ENCODE results near the gene CMTM8.
"Not testable (repeated sequence)": the region's sequence is repeated elsewhere in the genome, so short reads cannot be mapped to it uniquely, and the experiment has no call there.

CMTM8 gene, protein sequence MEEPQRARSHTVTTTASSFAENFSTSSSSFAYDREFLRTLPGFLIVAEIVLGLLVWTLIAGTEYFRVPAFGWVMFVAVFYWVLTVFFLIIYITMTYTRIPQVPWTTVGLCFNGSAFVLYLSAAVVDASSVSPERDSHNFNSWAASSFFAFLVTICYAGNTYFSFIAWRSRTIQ

DNA sequence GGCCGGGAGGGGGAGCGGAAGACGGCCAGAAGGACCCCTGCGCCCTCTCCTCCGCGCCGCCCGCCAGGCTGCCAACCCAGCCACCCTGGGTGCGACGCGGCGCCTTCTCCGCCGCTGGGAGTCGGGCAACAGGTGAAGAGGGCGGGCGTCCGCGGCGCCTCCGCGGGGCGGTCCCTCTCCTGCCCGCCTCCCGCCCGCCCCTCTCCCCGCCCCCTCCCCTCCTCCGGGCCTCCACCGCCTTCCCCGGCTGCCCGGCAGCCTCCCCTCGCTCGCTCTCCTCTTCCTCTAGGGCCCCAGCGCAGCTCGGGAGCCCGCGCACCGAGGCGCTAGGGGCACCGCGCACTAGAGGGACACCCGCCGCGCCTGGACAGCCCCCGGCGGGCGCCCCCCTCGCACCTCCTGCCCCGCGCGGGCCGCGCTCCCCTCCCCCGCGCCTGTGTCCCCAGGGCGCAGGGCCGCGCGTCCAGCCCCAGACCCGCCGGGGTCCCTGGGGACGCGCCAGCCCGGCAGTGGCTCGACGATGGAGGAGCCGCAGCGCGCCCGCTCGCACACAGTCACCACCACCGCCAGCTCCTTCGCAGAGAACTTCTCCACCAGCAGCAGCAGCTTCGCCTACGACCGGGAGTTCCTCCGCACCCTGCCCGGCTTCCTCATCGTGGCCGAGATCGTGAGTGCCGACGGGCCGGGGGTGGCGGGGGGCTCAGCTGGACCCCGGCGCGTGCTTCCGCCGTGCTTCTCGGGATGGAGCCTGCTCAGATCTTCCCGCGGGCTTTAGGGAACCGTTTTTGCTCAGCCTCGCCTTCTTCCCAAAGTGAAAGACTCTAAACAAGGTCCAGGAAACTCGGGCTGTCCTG, at the start of gene CMTM8:
Gene CMTM8 (plus strand): TSS at position 228 of the 854 bp plus-strand sequence. CDS start 293 bp downstream, at position 521.
- no peak for DNase-seq

DNA sequence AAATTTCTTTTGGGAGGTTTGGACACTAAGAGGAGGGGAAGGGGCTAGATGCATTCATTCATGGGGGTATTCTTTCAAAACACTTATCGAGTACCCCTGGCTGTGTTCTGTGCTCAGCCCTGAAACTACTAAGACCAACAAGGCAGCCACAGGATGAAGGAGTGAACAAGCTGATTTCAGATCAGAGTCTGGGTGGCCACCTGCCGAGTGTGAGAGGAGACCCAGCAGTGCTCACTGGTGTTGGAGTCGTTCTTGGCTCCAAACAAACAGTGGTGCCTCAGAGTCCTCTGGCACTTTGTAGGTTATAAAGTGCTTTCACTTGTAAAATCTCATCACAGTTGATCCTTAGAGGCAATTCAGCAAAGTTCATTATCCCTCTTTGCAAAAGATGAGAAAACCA, 48.8 kb upstream of the CMTM8 start:
- DNase-seq: no peak

DNA sequence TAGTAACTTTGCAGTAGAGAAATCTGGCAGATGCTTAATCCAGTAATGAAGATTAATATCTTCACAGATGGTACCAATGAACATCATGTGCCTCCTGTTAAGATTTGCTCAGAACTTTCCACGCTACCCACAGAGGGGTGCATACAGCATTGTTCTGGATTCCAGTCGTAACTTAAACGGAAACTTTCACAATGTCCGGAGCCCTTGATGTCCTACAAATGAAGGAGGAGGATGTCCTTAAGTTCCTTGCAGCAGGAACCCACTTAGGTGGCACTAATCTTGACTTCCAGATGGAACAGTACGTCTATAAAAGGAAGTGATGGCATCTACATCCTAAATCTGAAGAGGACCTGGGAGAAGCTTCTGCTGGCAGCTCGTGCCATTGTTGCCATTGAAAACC, 47.9 kb upstream of the CMTM8 start:
- not testable (repeated sequence) for DNase-seq

DNA sequence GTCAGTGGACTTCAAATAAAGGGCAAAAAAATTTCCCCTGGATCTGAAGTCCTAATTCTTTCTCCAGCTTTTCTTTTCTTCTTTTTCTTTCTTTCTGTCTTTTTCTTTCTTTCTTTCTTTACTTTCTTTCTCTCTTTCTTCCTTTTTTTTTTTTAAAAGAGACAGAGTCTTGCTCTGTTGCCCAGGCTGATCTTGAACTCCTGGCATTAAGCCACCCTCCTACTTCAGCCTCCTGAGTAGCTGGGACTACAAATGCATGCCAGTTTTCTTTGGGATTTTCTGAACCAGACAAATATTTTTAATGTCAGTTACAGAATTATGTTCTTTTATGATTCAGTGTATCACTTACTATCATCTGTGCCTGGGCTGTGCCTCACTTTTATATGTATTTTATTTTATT, 45.4 kb upstream of the CMTM8 start:
- no peak for DNase-seq

DNA sequence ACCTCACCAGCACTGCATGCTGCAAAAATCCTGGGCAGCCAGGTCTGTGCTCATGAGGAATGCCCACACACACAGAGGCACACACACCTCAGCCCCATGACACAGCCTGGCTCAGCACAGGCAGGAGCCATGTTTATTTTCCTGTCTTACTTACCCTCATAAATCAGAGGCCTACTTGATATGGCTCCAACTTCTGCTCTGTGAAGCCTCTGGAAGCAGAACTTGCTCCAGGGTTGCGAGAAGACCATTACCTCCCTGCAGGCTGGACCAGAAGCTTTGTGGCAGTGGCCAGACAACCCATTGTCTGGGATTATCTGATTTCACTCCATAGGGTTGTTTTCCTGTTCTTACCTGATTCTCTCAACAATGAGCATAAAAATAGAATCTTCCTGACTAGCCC, 43.8 kb upstream of the CMTM8 start:
- no peak for DNase-seq

DNA sequence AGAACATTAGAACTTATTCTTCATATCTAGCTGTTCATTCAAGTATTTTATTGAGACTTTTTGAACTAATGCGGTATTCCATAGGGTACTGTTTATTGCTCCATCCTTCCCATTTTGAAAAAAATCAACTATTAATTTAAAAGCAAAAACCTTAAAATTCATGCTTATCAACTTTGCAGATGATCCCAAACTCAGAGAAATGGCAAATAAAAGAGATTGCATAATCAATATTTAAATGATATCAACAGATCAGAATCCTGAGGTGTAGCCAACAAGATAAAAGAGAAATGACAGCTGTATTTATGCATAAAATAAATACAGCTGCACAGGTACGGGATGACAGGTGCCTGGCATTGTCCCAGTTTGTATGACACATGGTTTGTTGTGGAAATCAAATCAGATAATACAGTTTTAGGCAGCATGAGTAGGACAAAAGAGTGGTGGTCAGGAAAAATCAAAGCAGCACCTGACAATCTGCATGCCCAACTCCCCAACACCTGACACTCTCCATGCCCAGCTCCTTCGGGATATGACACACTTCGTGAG, 42.4 kb upstream of the CMTM8 start:
- no peak for DNase-seq

DNA sequence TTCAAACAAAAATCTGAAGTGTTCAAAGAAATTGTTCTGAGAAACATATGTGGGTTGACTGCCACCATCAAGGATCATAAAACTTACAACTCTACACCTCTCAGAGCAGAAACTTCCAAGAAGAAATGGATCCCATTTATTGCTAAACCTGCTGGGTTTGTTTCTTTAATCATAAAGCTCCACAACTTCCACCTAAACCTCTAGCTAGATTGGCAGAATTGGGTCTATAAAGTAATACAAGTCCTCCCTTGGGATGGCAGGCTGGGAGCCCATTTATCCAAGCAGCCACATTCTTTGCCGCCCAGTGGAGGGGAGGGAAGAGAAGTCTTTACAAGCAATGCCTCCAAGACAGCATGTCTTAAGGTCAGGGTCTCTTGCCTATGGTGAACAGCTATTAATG, 40.5 kb upstream of the CMTM8 start:
- DNase-seq: no peak

DNA sequence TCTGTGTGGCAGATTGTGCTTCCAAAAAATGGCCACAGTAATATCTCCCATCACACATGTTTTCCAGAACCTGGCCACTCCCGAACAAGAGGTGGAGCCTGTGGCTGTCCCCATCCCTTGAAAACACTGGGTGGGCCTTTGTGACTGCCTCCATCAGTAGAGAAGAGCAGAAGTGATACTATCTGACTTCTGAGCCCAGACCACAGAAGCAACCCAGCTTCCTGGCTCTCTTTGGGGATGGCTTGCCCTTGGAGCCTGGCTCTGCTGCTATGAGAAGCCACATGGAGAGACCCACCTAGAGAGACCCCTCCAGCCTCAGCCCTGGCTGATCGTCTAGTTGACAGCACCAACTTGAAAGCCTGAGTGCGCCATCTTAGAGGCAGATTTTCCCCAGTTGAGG, 39.8 kb upstream of the CMTM8 start:
- DNase-seq: no peak

DNA sequence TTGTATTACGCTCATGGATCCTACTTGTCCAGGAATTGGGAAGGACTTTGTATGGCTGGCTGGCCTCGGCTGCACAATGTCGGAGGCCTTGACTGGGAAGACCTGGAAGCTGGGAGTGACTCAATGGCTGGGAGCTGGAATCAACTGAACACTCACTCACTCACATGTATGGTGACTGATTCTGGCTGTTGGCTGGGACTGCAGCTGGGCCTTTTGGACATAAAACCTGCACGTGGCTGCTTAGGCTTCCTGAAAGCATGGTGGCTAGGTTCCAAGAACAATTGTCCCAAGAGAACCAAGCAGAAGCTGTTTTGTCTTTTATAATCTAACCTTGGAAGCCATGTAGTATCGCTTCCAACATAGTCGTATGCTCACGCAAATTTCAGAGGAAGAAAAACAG, 38.0 kb upstream of the CMTM8 start:
- no peak for DNase-seq

DNA sequence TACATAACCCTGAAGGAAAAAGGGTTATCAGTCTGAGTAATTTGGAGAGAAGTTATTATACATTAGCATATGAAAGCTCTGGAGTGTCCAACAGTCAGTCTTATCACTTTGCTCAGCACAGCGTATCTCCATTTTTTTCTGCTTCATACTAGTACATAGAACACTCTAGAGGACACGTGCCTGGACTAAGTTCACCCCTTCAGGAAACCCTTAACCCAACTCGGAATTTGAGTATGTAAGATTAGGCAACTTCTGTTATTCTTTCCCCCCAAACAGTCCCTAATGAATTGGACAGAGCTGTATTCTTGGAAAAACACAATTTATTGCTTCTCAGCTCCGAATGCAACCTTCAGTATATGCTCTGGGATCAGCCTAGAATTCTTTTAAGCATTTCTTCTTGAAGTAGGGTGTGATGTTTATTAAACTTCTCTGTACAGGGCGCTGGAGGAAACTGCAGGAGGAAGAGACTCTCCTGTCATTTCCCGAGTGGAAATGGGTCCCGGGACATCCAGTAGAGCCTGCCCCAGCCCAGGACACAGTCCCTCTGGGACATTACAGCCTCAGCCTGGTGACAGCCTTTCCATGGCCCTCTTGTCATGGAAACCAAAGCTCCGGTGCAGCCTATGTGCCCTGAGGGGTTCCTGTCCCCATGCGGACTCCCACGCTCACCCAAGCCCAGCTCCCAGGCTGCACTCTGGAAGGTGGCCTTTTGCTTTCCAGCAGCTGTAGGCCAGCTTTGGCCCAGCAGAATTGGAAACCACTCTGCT, 37.3 kb upstream of the CMTM8 start:
- DNase-seq: no peak

DNA sequence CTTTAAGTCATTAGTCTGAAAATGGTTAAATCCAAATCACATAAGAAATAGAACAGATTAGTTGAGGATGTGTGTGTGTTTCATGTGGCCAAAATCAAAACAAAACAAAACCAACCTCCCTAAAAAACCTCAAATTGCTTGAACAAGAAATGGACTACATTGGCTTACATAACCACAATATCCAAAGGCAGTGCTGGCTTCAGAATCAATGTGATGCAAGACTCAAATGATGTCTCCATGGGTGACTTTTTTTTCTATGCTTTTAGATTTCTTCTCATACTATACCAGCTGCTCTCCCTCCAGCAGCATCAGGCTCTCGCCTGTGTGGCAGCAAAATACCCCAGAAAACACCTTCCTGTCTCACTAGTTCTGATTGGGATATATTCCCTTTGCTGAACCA, 36.0 kb upstream of the CMTM8 start:
- no peak for DNase-seq

DNA sequence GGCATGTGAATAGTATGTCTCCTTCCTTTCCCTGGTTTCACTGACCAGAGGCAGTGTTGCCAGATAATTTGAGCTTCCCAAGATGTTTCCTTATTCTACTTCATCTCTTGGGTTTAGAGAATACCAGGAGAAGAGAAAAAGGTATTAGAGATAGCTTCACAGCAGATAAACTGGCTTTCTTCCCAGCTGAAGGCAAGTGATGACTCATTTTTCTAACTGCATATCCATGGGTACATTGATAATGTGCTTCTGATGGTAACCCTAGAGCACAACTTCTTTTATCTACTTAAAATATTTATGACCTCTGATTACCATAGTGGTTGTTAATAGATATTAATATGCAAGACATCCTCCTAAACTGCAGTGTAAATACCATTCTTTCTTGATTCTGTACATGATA, 34.6 kb upstream of the CMTM8 start:
- DNase-seq: no peak

DNA sequence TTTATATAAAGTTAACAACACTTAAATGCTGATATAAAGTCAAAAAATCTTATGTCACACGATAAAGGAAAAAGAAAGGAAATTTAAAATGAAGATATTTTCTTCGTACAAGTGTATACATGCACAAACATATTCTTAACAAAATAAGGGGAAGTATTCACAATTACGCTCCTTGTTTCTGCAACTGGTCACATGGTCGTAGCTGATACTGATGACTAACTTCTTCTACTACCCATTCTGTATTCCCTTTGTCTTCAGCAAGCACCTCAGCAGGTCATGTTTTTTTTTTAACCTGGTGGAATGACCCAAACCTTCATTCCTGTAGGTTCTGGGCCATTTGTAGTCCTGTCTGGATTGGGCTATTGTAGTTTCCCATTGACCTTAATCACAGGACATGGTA, 30.0 kb upstream of the CMTM8 start:
- no peak for DNase-seq

DNA sequence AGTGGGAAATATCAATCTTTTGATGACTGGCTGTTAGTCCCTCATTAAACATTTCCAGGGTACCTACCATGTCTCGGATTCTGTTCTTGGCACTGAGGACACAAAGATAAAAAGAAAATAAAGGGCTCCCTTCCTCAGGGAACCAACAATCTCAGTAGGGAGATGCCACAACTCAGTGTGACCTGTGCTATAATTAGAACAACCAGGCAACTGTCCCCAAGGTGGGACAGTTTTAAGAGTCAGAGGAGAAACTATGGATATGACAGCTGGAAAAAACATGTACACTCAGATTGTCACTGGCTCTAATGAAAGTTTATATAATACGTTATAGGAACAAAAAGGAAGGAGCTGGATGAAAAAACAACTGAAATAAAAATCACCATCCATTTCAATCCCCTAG, 23.3 kb upstream of the CMTM8 start:
- DNase-seq: no peak

DNA sequence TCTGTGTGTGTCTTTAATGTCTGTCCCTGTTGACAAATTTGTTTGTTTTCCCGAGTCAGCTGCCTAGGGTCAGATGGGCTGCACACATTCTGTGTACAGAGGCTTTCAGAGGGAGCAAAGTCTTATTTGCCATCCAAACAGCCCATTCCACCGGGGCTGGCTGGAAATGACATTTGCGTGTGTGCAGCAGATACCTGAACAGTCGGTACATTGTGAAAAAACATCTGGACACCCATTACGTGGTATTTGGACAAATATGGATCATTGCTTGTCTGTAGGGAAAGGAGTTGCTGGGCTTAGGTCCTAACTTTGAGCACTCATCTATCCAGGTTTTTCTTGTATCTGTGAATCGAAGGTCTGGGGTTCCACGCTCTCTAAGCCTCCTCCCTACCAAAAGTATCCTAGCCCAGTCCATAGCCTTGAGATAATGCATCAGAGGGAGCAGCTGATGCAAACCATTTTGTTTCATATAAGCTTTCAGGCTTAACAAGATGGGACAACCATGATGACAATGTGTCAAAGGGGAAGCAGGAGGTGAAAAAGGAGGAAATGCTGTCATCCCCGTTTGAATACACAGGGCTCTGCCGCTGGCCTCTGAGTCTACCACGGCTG, 22.2 kb upstream of the CMTM8 start:
- no peak for DNase-seq

DNA sequence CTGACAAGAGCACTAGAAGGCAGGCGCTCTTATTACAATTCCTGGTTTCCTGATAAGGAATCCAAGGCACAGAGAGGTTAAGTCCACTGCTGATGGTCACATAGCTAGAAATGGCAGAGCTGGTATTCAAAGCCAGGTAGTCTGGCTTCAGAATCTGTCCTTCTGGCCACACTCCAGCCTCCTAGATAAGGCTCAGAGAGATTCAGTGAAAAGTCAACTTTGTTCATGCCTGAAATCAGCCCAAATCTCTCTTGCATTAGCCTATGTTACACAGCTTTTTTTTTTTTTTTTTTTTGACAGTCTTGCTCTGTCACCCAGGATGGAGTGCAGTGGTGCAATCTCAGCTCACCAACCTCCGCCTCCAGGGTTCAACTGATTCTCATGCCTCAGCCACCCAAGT, 21.1 kb upstream of the CMTM8 start:
- DNase-seq: no peak

DNA sequence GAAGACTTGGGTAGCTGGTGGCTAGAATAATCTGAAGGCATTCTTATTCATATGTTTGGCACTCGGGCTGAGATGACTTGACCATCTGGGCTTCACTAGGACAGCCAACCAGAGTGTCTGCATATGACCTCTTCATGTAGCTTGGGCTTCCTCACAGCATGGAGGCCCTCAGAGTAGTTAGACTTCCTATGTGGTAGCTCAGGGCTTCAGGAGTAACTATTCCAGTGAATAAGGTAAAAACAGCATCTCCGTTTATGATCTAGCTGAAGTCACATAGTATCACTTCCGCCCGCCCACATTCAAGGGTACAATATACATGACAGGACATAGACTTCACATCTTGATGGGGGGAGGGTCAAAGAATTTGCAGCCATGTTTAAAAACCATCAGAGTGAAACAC, 18.9 kb upstream of the CMTM8 start:
- DNase-seq: no peak

DNA sequence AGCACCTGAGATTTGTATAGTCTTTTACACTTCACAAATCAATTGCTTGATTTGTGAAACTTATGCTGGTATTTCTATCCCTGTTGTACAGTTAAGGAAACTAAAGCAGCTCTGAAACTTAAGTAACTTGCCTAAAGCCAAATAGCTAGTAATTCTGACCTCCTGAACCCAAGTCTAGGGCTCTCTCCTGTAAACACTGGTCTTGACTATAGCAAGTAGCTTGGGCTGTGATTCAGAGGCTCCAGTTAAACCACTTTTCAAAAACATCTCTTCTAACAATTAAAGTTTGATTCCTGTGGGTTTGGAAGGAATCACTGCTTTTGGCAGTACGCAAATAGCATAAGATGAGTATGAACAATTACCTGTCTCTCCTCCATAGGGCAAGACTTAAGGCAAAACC, 18.5 kb upstream of the CMTM8 start:
- no peak for DNase-seq

DNA sequence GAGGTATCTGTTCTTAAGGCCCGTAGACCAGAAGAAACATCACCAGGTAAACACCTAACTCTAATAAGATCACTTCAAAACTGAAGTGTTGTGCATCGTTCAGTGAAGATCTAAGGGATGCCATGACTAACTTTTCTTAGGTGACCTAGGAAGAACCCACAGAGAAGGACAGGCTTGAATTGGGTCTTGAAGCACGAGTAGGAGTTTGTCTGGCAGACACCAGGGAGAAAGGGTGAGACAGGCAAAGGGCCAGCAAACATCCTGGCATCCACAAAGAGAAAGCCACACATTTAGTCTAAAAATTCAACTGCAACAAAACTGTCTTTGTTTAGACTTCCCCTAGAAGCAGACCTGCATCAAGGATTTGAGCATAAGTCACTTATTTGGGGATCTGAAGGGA, 15.5 kb upstream of the CMTM8 start:
- no peak for DNase-seq

DNA sequence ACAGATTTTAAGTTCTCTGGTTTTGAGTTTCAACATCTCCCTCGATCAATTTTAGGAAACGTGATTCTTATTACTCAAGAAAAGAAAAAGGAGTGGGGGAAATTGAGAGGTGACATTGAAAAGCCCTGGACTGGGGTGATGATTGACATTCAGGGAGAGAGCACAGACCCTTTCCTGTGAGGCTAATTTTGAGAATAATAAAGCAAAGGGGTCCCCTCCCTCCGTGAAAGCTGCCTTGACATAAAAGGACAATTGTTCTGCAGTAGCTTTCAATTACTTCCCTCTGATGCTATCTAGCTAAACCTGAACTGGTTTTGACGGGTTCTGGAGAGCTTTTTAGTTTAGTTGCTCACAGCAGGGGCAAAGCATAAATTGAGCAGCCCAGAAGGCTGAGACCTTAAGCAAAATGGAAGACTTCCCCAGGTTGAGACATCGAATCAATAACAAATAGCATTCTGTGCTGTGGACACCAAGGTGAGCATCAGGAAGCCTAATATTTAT, 14.4 kb upstream of the CMTM8 start:
- DNase-seq: no peak

DNA sequence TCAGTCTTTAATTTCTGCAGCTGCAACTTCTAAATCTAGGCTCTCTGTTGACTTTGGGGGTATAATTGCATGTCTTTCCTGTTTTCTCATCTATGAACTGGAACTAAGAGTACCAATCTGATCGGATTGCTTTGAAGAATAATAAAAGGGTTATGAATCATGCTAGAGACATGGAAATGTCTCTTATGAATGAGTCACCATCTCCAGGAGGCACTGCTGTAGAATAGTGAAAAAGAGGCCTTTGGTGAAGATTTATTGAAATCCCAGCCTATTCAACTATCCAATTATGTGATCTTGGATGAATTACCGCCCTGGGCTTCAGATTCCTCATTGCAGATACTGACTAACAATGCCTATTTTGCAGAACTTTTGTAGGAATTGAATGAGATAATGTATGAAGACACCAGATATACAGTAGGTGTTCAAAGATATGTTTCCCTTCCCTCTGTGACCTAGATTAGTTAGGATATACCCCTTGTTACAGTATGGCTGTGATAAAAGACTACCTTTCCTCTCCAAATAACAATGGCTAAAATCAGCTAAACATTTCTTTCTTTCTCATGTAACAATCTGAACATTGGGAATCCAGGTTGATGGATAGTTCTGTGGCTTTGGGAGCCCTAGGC, 11.5 kb upstream of the CMTM8 start:
- no peak for DNase-seq

DNA sequence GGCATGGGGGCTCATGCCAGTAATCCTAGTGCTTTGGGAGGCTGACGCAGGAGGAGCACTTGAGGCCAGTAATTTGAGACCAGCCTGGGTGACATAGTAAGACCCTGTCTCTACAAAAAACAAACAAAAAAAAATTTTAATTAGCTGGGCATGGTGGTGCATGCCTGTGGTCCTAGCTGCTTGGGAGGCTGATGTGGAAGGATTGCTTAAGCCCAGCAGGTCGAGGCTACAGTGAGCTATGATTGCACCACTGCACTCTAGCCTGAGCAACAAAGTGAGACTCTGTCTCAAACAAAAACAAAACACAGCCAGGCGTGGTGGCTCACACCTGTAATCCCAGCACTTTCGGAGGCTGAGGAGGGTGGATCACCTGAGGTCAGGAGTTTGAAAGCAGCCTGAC, 9.7 kb upstream of the CMTM8 start:
- DNase-seq: not testable (repeated sequence)

DNA sequence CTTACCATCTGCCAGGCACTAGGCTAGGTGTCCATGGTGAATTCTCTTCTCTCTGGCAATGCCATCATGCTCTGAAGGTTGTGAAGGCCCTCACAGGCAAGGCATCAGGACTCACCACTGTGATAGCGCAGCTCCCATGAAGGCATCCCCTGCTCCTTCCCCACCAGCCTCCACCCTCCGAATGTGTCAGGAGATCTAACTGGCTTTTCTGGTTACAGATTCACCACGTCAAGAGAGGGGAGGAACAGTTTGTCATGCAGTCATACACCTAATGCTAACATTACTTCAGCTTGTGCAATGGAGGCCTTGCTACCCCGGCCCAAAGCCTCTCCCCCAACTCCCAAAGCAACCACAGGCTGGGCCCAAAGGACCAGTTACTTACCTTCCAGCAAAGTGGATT, 8.9 kb upstream of the CMTM8 start:
- no peak for DNase-seq
